ENCODE data around the gene DCDC1. TPM values are rescaled to one million over a fixed set of nuclear protein-coding genes. Genes with fewer than 3 reads are reported as not detected.

The DCDC1 gene
- total RNA-seq, 4 donors from 2014 or later = 0.17 TPM; not detected in 3

DNA sequence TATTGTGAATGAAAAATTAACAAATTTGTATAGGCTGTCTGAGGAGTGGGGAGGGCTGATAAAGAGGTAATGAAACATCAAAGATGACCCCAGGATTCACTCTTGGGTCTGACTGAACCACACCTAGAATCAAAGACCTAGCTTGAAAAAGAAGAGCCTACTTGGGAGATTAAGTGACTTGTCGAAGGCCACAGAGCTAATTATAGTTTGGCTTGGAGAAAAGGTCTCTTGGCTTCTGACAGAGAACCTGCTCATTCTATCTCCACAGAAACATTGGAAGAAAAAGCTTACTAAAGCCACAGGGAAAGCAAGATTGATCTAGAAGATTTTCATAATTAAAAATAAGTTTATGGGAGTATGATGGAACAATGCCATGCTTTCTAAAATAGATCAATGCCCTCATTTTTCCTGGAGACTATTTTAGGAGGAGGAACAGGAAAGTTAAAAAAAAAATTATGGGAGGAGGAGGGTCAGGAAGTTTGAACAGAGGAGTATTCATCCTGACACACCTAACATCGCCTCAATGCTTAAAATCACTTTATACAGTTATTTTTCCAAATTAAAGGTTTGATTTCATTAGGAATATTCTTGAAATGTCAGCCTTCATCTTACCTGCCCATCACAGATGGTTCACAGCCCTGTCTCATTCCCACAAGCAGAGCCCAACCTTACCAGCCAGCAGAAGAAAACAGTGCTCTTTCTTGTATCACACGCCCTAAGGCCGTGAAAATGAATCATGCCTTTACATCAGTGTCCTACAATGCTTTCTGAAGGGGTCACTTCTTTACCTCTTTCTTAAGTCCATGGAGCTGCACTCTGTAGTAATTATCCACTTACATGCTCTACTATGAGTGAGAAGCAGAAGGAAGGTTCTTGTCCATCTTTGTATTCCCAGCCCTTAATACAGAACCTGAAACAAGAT is 552.3 kb downstream of the DCDC1 start:
- Histone ChIP-seq H3K36me3 (no peaks in the 10 kb centered on the region), H3K27ac (replicated peaks in 1 of 4) (no peak overlapping the region), H3K4me1 (peaks cover 0 to 14% (median 6%) of the 10 kb centered on the region in 4 donors), H3K27me3 (no peaks in the 10 kb centered on the region), H3K9me3 (no peaks in the 10 kb centered on the region), H3K4me3 (no peak overlapping the region)
- no peak for DNase-seq (ENCODE audit: extremely low spot score)
- 75% methylated on average over 4 of the region's 4 CpGs for WGBS
- TF ChIP-seq POLR2AphosphoS5 (IDR thresholded peaks at IDR 0.05) = no peak
- TF ChIP-seq, protein P1, sequence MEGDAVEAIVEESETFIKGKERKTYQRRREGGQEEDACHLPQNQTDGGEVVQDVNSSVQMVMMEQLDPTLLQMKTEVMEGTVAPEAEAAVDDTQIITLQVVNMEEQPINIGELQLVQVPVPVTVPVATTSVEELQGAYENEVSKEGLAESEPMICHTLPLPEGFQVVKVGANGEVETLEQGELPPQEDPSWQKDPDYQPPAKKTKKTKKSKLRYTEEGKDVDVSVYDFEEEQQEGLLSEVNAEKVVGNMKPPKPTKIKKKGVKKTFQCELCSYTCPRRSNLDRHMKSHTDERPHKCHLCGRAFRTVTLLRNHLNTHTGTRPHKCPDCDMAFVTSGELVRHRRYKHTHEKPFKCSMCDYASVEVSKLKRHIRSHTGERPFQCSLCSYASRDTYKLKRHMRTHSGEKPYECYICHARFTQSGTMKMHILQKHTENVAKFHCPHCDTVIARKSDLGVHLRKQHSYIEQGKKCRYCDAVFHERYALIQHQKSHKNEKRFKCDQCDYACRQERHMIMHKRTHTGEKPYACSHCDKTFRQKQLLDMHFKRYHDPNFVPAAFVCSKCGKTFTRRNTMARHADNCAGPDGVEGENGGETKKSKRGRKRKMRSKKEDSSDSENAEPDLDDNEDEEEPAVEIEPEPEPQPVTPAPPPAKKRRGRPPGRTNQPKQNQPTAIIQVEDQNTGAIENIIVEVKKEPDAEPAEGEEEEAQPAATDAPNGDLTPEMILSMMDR (IDR thresholded peaks at IDR 0.05) = no peak
- TF ChIP-seq EP300 (IDR thresholded peaks at IDR 0.05) = no peak
- TF ChIP-seq POLR2A (IDR thresholded peaks at IDR 0.05; ENCODE audit: low read depth) = no peak
- intact Hi-C loops (cut with DNase I) = no loop called here

DNA sequence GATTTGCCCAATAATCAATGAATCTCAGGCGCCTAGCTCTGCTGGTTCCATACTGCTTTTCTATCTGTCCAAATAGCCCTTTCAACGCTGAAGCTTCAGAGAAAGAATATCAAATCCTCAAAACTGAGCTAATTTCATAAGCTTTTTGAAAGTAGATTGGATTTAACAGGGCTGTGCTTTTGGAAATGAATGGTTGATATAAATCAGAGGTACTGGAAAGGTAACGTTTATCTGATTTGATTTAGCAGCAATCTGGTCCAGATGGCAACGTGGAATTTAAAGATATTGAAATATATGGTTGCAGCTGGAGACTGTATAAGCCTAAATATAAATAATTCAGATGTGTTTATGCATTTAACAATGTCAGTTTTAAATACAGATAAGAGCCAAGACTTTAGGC is 553.9 kb downstream of the DCDC1 start:
- H3K27ac ChIP-seq (replicated peaks in 1 of 4) = no peak overlapping the region
- H3K4me3 ChIP-seq = no peak overlapping the region
- TF ChIP-seq EP300 (IDR thresholded peaks at IDR 0.05) (no peak), POLR2A (IDR thresholded peaks at IDR 0.05; ENCODE audit: low read depth) (no peak), POLR2AphosphoS5 (IDR thresholded peaks at IDR 0.05) (no peak)
- TF ChIP-seq, protein P1 (IDR thresholded peaks at IDR 0.05) = no peak
- H3K4me1 ChIP-seq = peaks cover 0 to 14% (median 8%) of the 10 kb centered on the region in 4 donors
- 75% methylated on average over 4 of the region's 4 CpGs for WGBS
- H3K9me3 ChIP-seq = no peaks in the 10 kb centered on the region
- no peak for DNase-seq (ENCODE audit: extremely low spot score)
- intact Hi-C loops (cut with DNase I) = no loop called here
- H3K36me3 ChIP-seq = no peaks in the 10 kb centered on the region
- no peaks in the 10 kb centered on the region for H3K27me3 ChIP-seq

DNA sequence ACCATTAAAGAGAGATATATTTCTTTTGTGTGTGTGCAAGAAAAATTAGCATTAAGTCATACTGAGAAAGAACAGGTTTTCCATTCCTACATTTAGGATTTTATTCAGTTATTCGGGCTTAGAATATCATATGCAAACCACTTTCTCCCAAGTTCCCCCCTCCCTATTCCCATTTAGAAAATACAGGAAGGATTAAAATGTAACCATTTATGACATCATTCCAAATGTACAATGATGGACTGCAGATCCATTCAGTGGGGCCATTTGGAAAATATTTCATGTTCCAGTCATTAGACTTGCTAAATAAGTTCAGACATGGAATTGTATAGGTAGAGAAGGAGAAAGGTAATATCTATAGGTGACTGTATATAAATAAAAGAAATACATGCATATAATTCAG is 554.8 kb downstream of the DCDC1 start:
- Histone ChIP-seq H3K4me1 (peaks cover 0 to 14% (median 8%) of the 10 kb centered on the region in 4 donors), H3K36me3 (no peaks in the 10 kb centered on the region), H3K9me3 (no peaks in the 10 kb centered on the region), H3K4me3 (no peak overlapping the region), H3K27ac (replicated peaks in 1 of 4) (no peak overlapping the region), H3K27me3 (no peaks in the 10 kb centered on the region)
- intact Hi-C loops (cut with DNase I) = no loop called here
- DNase-seq (ENCODE audit: extremely low spot score) = no peak
- TF ChIP-seq POLR2AphosphoS5 (IDR thresholded peaks at IDR 0.05) (no peak), POLR2A (IDR thresholded peaks at IDR 0.05; ENCODE audit: low read depth) (no peak), EP300 (IDR thresholded peaks at IDR 0.05) (no peak)
- TF ChIP-seq, protein P1 (IDR thresholded peaks at IDR 0.05) = no peak
- 72% methylated on average over 1 of the region's 1 CpG for WGBS

Other genes with a start within 250 kb of the DCDC1 start
- gene DNAJC24, start 121 bp upstream of the DCDC1 start, total RNA-seq = 10 to 100 TPM; 13.9 to 27.0 (median 15.2) TPM
- gene IMMP1L, start 139.9 kb upstream of the DCDC1 start, total RNA-seq = 10 to 100 TPM; 27.8 to 49.8 (median 40.1) TPM
- 10 to 100 TPM; 18.1 to 25.5 (median 19.2) TPM for gene ELP4, start 140.0 kb upstream of the DCDC1 start, total RNA-seq

Measured in esophagus muscularis mucosa (tissue), 4 donors.